ENCODE measurements around the gene P4HA2. TPM values are rescaled to one million over a fixed set of nuclear protein-coding genes. Genes with fewer than 3 reads are reported as not detected.

P4HA2 gene
- total RNA-seq, 1 donor from 2014 or later: 38.5 TPM

DNA sequence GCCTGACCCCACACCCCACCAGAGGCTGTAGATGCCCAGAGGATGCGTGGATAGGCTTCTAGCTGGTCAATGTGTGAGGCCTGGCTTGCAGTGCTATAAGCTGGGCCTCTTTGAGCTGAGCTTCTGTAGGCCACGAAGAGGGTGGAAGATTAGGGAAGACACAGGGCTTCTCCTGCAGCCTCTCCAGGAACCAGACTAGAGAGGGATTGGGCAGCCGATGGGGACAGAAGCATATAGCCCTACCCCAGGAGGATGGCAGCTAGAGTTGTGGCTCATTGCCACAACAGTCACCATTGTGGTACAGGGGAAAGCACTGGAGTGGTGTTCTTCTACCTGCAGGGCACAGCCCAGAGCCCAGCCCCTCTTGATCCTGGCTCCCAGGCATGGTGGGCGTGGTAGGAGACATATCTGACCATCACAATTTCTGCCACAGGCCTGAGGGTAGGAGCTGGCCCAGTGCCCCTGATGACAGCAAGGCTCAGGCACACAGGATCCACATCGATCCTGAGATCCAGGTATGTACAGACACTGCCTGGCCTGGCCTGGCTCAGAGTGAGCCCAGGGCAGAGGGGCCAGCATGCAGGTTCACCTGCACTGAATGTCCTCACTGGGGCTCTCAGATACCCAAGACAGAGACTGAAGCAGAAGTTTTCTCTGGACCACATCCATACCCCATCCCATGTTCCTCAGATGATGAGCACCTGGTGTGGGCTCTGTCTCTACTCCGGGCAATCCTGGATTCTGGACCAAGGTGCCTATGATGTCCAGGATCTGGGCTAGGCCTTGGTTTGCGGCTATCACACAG, 38.6 kb upstream of the P4HA2 start:
- peak overlapping the region; percentile 96 for H3K27ac Mint-ChIP-seq
- H3K9me3 Mint-ChIP-seq: no peaks in the 10 kb centered on the region
- DNase-seq (ENCODE audit: extremely low spot score, unreplicated experiment): peak; percentile 65

DNA sequence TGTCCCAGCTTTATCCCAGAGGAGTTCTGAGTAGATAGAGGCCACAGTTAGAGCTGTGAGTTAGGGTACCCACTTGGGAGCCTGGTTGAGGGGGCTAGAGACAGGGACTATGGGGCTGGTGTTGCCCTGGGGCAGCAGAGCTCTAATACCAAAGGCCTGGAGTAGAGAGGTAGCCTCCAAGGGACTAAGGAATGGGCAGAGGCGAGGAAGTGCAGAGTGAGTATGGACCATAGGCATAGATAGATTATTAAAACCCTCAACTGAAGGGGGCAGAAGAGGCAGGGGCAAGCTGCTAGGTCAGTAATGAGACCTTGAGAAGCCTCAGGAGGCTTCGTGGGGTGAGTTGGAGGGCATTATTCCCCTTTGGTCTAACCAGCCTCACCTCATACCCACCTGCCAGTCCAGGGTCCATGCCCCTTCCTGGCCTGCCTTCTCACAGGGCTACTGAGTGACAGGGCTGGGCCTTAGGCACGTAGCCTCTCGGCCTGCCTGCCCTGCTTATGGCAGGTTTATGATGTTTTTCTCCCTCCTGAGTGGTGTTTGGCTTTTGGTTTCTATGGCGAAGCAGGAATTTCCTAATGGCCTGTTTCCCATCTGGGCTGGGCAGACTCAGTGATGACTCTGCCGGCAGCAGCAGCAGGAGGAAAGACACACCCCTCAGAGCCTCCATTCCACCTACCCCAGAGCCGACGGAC, 37.8 kb upstream of the P4HA2 start:
- H3K27me3 Mint-ChIP-seq: no peaks in the 10 kb centered on the region
- peak; percentile 74 for DNase-seq (ENCODE audit: extremely low spot score, unreplicated experiment)
- H3K9me3 Mint-ChIP-seq: no peaks in the 10 kb centered on the region
- H3K27ac Mint-ChIP-seq: peak overlapping the region; percentile 96
- TF ChIP-seq, protein P1, sequence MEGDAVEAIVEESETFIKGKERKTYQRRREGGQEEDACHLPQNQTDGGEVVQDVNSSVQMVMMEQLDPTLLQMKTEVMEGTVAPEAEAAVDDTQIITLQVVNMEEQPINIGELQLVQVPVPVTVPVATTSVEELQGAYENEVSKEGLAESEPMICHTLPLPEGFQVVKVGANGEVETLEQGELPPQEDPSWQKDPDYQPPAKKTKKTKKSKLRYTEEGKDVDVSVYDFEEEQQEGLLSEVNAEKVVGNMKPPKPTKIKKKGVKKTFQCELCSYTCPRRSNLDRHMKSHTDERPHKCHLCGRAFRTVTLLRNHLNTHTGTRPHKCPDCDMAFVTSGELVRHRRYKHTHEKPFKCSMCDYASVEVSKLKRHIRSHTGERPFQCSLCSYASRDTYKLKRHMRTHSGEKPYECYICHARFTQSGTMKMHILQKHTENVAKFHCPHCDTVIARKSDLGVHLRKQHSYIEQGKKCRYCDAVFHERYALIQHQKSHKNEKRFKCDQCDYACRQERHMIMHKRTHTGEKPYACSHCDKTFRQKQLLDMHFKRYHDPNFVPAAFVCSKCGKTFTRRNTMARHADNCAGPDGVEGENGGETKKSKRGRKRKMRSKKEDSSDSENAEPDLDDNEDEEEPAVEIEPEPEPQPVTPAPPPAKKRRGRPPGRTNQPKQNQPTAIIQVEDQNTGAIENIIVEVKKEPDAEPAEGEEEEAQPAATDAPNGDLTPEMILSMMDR (conservative IDR thresholded peaks at IDR 0.05): no peak
- H3K36me3 Mint-ChIP-seq: peaks cover 21% of the 10 kb centered on the region
- H3K4me1 Mint-ChIP-seq (ENCODE audit: unreplicated experiment): peaks cover 41% of the 10 kb centered on the region
- peak overlapping the region; percentile 41 for H3K4me3 Mint-ChIP-seq

More for the DNA sequence above, 38.6 kb upstream of the P4HA2 start:
- H3K4me1 Mint-ChIP-seq (ENCODE audit: unreplicated experiment): peaks cover 37% of the 10 kb centered on the region
- TF ChIP-seq, protein P1 (conservative IDR thresholded peaks at IDR 0.05): no peak
- no peaks in the 10 kb centered on the region for H3K27me3 Mint-ChIP-seq
- H3K4me3 Mint-ChIP-seq: peak overlapping the region; percentile 41
- H3K36me3 Mint-ChIP-seq: peaks cover 19% of the 10 kb centered on the region

DNA sequence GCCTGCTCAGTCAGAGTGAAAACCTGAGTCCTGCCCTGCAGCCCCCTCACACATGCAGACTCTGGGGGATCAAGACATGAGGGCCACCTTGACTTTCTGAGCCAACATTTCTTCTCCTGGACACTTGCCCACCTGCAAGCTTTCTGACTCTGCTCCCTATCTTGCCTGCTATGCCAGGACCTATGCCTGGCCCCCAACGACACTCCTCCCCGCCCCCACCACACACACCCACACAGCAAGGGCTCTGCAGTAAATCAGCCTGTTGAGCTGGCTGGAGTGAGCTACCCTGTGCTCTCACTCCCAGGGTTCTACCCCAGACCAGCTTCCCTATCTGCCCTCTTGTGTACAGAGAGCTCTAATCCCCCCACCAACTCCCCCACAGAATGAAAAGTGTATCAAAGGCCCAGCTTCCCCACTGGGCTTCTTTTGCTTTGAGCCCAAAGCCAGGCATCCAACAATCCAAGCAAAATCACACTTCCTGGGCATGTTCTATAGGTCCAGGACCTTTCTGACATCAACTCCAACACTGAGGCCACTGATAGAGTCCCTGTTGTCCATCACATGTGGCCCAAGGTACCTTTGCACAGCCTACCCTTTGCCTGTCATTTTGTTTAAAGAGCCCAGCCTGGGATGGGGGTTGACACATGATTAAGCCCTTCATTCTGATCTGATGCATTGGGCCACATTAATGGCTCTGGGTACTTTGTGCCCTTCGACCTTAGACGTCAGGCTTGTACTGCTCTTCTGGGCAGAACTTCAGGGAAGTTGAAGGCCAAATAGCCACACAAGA, 37.1 kb upstream of the P4HA2 start:
- Mint-ChIP-seq H3K9me3 (no peaks in the 10 kb centered on the region), H3K36me3 (peaks cover 24% of the 10 kb centered on the region), H3K27me3 (no peaks in the 10 kb centered on the region), H3K4me1 (ENCODE audit: unreplicated experiment) (peaks cover 46% of the 10 kb centered on the region), H3K4me3 (no peak overlapping the region), H3K27ac (peak overlapping the region; percentile 96)
- DNase-seq (ENCODE audit: extremely low spot score, unreplicated experiment): peak; percentile 45
- TF ChIP-seq, protein P1 (conservative IDR thresholded peaks at IDR 0.05): no peak

DNA sequence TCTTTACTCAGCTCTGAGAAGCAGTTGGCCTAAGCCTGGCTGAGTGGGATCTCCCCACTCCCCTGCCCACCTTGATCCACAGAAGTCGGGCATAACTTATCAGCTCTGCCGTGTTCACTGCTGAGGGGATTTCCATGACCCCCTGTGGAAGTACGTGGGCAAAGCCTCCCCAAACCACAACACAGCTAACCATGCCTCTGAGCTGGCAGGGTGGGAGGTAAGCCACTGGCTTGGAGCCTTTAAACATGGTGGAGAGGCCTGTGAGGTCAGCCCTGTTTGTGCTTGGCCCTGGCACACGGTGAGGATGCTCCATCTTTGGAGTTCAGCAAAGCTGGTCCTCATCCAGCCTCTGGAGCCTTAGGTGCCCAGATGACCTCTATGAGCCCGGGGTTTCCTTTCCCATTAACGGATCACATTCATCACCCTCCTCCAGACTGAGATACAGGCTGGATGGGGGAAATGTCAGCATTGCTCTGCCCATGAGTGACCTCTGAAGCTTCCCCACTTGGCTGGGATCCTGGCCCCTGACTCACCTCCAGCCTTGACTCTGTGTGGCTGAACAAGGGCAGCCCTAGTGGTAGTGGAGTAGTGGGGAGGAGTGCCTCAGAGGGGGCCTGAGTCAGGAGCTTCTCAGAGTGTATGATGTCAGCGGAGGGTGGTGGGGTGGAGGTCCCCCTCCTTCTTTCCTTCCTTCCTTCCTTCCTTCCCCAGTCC, 36.1 kb upstream of the P4HA2 start:
- no peaks in the 10 kb centered on the region for H3K9me3 Mint-ChIP-seq
- no peaks in the 10 kb centered on the region for H3K27me3 Mint-ChIP-seq
- H3K27ac Mint-ChIP-seq: peak overlapping the region; percentile 96
- TF ChIP-seq, protein P1 (conservative IDR thresholded peaks at IDR 0.05): no peak
- H3K36me3 Mint-ChIP-seq: peaks cover 24% of the 10 kb centered on the region
- DNase-seq (ENCODE audit: extremely low spot score, unreplicated experiment): peak; percentile 57
- H3K4me1 Mint-ChIP-seq (ENCODE audit: unreplicated experiment): peaks cover 51% of the 10 kb centered on the region
- no peak overlapping the region for H3K4me3 Mint-ChIP-seq
